ENCODE measurements around the gene SOX1. TPM values are rescaled to one million over a fixed set of nuclear protein-coding genes. Genes with fewer than 3 reads are reported as not detected.

SOX1 gene
- total RNA-seq, result not detected in 2 replicates

DNA sequence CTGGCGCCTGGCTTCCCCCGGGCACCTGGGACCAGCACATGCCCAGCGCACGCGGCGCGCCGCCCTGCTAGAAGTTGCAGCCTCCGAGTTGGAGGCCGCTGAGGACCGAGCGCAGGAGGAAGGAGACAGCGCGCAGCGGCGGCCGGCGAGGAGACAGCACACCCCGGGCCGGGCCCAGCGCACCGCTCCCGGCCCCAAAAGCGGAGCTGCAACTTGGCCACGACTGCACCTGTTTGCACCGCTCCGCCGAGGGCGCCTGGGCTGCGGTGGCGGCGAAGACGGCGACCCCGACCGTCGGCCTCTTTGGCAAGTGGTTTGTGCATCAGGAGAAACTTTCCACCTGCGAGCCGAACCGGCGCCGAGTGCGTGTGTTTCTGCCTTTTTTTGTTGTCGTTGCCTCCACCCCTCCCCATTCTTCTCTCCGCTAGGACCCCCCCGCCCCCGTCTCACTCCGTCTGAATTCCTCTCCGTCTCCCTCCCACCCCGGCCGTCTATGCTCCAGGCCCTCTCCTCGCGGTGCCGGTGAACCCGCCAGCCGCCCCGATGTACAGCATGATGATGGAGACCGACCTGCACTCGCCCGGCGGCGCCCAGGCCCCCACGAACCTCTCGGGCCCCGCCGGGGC, at the start of gene SOX1:
Gene SOX1, plus strand, starts transcription at position 34 of the 626 bp plus-strand sequence. Its CDS starts 510 bp downstream, at position 544.
- intact Hi-C loops (cut with micrococcal nuclease), result no loop called here

DNA sequence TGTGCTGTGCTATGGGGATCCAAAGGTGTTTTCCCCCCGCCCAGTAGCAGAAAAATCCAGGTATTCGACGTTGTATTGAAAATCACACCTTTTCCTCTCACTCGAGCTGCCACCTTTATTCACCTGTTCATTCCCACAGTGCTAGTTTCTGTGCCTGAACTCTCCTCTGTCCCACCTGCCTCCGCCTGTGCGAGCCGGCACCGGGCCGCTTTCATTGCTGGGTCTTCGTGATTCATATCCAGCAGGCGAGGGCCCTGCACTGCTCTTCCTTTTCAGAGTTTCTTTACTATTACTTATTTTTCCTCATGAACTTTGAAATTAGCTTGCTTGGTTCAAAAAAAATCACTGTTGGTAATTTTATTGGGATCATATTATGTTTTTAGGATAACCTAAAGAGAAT, 42.4 kb upstream of the SOX1 start:
- intact Hi-C loops (cut with micrococcal nuclease), result no loop called here

DNA sequence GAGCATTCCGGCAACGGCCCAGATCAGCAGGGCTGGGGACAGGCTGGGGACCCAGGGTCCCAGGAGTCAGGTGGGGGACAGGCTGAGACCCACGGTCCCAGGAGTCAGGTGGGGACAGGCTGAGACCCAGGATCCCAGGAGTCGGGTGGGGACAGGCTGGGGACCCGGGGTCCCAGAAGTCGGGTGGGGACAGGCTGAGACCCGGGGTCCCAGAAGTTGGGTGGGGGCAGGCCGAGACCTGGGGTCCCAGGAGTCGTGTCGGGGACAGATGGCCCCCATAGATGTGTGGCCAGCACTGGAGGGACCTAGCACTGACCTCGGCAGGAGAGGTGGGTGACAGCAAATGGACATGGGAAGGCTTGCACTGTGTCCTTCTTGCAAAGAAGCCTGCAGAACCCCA, 39.7 kb upstream of the SOX1 start:
- intact Hi-C loops (cut with micrococcal nuclease), result no loop called here

DNA sequence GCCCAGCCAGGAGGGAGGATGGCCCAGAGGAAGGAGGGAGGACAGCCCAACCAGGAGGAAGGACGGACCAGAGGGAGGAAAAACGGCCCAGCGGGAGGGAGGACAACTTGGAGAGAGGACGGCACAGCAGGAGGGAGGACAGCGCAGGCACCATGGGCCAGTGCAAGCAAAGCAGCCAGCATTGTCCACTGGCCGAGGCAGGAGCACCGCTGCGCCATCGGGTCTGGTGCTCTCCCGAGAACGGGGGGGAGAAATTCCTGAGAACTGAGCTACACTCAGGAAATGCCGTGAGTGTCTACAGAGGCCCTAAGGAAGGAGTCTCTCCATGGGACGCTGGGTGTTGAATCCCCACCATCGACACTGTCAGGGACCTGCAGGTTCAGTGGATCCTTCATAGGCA, 38.5 kb upstream of the SOX1 start:
- intact Hi-C loops (cut with micrococcal nuclease), result no loop called here

DNA sequence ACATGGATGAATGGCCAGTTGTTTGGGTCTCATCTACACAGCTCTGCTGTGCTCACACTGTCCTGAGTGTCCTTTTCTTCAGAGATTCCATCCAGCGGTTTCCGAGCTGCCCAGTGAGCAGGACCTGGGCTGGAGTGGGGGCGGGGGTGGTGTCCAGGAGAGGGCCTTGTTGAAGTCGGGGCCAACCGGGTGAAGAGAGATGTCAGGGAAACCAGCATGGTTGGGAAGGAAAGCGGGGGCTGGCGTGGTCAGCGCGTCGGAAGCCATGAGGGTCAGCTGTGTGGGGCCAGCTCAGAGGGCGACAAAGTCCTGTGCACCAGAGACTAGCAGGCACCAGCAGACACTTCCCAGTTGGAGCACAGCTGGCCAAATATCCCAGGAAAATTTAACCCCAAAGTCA, 37.8 kb upstream of the SOX1 start:
- intact Hi-C loops (cut with micrococcal nuclease), result no loop called here

DNA sequence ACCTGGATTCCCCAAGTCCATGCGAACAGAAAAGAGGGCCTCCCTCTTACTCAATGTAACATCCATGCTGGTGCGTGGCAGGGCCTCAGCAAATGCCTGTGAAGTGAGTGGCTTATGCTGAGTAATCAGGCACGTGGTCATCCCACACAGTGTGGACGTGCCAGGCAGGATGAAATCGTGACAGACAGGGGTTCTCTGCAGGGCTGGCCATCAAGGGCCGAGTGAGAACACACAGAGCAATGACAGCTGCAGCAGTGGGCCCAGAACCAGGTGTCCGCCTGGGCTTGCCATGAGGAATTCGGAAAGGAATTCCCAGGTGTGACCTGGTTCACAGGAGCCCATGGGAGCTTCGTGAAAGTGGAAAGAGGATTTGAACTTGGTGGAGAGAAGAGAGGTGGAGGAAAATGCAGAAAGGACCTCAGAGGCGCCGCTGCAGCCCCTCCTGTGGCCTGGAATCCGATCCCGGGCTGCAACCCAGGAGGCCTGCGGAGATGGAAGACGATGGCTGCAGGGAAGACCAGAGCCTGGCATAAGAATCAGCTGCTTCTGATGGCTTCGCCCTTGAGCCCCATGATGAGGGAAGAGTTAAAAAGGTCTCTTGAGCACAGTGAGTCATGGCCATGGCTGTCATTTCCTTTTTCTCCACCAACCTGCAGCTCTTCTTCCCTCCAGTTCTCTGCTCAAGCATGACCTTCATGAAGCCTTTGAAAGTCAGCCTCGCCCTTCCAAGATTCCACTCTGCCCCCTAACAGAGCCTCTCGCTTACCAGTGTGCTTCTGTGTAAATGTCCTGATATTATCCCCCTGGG, 34.6 kb upstream of the SOX1 start:
- intact Hi-C loops (cut with micrococcal nuclease), result no loop called here

DNA sequence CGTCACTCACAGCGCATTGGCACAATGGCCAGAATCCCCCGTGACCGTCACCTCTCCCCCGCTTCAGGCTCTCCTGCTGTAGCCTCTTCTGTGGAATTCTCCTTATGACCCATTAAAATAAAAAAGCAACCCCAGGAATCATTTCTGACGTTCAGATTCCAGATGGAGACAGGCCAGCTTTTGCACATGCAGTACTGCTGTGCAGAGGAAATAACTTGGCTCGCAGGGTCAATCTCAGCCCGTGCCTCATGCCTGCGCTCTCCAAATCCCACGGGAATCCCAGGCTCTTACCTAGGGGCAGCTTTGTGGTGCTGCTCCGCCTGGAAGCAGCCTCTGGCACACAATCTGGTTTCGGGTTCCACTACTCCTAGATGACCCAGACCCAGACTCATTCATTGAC, 32.7 kb upstream of the SOX1 start:
- intact Hi-C loops (cut with micrococcal nuclease), result no loop called here

DNA sequence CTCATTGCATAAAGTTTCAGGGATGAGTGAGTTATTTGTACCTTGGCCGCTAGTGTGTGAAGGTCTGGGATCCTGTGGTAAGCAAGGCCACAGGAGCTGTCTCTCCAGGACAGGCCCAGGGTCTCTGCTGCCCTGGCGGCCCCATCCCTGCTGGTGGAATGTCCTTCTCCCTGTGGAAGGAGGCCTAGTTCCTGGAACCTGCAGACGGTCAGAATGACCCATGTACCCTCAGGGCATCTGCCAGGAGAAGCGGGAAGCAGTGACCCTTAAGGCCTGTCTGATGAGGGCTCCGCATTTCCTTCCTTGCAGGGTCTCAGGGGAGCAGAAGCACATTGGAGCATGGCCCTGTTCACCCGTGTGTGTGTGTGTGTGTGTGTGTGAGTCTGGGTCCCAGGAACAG, 32.1 kb upstream of the SOX1 start:
- intact Hi-C loops (cut with micrococcal nuclease), result no loop called here

DNA sequence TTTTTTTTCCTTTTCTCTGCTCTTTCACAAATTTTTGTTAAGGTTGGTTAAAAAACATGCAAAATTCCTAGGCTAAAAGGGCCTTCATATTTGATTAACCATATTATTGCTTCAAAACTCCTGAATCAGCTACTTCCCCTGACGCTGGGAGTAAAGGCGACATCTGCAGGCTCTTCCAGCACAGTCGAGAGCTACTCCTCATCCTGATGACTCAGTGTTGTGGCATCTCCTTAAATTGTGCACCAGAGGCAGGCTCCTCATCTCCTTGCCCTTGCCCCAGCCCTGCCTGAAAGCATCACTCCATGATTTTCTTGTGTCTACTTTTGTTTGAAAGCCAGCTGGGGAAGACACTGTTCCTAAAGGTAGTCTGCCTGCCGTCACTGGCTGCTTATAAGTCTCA, 24.5 kb upstream of the SOX1 start:
- intact Hi-C loops (cut with micrococcal nuclease), result no loop called here

DNA sequence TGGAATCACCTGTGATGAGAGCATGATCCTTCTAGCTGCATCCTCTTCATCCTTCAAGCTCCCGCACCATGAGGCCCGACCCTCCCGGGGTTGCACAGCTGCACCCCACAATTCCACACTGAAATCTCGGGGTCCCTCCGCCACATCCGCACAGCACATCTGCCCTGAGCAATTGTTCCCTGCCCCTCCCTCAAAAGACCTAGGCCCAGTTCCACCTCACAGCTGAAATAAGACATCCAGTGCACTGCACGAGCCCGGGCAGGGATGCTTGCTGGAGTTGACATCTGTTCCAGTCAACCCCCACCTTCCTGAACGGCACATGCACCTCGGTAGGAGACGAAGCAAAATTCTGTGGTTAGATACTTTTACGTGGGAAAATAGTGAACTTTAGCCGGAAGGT, 14.7 kb upstream of the SOX1 start:
- intact Hi-C loops (cut with micrococcal nuclease), result no loop called here

DNA sequence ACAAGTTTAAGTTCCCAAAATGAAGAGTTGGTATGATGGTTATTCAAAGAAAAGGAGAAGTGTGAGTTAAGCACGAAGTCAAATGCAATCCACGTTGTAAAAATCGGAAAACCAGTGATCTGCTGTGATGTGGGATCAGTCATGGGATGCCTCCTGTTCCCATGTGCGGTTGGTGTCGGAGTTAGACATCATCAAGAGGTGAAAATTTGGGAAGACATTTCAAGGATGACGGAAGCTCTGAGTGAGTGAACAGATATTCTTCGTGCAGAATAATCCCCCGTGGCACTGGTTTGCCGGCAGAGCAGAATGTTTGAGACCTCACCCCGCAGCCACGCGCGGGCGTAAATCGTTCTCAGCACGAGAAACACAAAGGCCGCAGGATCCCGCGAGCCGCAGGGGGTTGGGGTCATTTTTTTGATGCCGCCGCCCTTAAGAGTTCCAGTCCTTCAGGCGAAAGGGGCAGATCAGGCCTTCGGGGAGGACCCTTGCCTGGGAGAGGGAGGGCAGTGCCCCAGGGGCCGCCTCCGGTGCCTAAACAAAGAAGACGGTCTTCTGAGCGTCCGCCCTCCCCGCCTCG, 13.7 kb upstream of the SOX1 start:
- intact Hi-C loops (cut with micrococcal nuclease), result no loop called here

DNA sequence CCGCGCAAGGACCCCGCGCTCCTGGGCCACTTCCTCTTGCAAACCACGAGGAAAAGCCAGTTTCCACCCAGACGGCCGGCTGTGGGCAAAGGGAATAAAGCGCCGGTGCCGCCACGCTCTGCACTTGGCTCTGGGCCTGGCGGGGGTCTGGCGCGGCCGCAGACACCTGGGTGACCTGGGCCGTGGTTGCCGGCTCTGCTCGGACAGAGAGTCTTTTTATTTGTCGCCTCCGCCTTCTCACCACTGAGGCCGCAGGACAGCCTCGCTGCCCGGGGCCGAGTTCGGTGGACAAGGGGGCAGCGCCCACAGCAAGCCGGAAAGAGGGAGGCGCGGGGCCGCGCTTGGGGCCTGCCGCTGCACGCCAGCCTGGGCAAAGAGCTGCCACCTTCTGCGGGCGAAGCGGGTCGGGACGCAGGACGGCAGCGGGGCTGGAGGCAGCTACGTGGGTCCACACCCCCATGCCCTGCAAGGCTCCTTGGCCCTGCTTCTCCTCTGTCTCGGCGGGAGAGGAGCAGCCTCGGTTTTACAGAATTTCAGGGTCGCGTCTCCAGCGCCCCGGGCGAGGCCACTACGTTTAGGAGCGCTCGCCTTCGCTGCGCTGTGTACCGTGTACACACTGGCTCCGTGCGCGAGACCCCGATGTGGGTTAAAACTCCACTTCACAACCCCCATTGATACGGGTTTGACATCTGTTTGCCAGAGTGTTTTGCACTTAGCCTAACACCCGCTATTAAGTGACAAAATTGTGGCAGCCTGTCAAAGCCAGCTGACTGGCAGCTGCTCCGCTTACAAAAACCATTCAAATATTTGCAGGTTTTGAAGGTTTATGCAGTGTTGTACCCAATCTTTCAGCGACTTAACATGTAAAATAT, 13.0 kb upstream of the SOX1 start:
- intact Hi-C loops (cut with micrococcal nuclease), result loop anchor here (2.0 kb wide), 1 partner anchor 17 kb away; no protein-coding TSS in a partner anchor

DNA sequence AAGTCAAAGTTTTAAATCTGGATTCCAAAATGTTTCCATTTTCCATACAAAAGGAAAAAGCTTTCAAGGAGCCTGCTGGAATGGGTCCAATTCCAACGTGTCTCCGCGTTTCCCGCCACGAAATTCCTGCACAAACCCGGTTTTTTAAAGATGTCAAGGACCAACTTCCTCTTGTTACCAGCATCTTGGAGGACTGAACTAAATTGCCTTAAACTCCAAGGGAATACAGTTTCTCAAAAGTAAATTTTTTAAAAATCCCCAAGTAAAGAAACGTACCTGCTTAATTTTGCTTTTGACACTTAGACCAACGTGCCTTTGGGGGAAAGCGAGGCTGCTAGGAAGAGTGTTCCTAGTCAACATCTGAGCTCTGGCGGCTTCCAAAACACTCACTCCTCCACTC, 12.3 kb upstream of the SOX1 start:
- intact Hi-C loops (cut with micrococcal nuclease), result loop anchor here (2.0 kb wide), 1 partner anchor 16 kb away; no protein-coding TSS in a partner anchor

DNA sequence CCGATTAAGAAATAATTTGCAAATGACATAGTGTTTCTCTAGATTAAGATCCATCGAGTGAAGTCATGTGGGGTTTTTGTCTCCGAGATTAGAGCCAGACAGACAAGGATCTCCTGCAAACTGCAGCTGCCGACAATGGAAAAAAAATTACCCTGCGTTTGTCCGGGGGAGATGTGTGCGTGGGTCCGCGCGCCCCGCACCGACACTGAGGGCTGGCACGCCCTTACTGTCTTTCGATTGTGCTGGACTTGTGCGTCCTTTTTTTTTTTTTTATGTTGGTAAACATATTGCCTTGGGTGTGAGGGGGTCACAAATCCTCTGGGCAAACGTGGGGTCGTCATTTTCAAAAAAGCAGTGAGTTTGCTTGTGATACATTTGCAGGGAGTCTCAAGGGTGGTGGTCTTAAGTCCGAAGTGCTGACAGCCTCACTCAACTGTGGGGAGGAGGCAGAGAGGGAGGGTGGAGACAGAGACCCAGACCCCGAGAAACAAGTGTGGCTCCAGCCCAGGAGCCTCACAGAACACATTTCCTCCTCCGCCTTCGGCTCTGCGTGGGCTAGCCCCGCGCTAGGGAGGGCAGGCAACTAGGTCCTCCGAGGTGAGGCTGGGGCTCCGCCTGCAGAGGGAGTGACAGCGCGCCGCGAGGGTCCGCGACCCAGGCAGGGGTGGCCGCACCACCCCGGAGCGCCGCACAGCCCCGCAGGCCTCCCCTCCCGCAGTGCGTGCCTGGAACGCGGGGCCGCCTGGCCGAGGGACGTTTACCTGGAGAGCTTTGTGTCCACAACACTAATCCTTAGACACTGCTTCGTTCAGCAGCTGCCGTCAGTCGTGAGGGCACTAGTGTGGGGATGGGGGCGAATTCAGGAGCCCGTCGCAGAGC, 11.7 kb upstream of the SOX1 start:
- intact Hi-C loops (cut with micrococcal nuclease), result loop anchor here (2.0 kb wide), 1 partner anchor 16 kb away; no protein-coding TSS in a partner anchor

DNA sequence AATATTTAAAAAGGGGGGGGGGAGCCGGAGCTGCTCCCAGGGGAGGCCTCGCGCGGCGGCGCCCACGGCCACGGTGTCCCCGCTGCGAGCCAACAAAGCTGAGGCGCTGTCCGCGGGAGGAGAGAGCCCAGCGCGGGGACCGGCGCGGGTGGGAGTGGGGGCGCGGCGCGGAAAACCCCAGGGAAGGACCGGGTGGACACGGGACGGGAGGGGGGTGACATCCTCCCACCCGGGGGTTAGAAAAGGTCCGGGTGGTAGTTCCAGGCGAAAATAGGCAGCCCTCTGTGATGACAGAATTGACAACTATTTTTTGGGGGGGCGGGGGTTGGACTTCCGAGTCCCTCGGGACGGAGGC, 11.1 kb upstream of the SOX1 start:
- intact Hi-C loops (cut with micrococcal nuclease), result loop anchor here (2.0 kb wide), 1 partner anchor 15 kb away; no protein-coding TSS in a partner anchor

DNA sequence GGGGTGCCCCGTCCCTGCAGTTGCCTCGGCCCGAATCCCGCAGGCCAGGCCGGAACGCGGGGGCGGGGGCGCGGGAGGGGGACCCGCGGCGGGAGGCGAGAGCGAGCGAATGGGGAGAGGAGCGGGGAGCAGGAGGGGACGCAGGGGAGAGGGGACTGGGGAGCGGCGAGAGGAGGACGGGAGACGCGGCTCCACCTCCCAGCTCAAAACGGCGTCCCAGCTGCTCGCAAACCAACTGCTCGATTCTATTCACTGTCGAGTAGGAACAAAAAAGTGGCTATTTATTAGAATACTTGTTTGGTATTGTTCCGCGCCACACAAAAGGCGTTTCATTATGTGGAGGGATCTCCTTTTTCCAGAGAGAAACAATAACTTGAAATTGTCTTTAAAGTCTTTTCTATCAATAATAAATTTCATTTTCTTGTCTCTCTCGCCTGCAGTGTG, 10.6 kb upstream of the SOX1 start:
- intact Hi-C loops (cut with micrococcal nuclease), result no loop called here

DNA sequence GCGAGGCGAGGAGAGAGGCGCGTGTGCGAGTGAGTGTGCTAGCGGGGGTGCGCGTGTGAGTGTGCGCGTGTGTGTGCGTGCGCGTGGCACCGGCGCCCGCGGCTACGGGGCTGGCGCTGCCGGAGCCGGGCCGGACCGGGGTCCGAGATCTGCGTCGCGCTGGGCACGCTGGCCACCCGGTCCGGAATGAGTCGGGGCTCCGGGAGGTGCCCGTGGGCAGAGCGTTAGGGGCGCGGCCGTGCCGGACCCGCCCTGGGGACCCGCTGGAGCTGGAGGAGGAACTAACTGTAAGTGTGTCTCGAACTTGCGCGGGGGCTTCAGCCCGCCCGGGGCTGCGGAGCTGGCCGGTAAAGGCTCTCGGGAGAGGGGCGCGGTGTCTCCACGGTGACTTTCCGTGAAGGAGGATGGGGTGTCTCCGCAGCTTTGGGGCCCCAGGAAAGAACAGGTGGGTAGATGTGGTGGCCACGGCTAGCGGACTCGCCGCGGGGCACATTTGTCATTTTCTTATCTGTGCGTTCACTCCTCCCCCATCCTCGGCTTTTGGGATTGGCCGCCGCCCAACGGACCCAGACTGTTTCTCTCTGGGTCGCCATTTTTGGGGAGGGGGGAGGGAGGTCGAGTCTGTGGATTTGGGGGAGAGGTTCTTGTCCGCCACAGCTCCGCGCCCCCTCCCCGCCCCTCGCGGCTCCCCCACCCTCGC, 10.1 kb upstream of the SOX1 start:
- intact Hi-C loops (cut with micrococcal nuclease), result no loop called here

DNA sequence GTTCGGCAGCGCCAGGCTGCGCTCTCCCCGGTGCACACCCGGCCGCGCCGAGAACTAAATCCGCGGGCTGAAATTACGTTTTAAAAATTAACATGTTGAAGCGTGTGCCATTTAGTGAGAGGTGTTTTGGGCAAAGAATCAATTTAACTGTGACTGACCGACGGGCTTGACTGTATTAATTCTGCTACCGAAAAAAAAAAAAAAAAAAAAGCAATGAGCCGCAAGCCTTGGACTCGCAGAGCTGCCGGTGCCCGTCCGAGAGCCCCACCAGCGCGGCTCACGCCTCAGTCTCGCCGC, 9.6 kb upstream of the SOX1 start:
- intact Hi-C loops (cut with micrococcal nuclease), result no loop called here

DNA sequence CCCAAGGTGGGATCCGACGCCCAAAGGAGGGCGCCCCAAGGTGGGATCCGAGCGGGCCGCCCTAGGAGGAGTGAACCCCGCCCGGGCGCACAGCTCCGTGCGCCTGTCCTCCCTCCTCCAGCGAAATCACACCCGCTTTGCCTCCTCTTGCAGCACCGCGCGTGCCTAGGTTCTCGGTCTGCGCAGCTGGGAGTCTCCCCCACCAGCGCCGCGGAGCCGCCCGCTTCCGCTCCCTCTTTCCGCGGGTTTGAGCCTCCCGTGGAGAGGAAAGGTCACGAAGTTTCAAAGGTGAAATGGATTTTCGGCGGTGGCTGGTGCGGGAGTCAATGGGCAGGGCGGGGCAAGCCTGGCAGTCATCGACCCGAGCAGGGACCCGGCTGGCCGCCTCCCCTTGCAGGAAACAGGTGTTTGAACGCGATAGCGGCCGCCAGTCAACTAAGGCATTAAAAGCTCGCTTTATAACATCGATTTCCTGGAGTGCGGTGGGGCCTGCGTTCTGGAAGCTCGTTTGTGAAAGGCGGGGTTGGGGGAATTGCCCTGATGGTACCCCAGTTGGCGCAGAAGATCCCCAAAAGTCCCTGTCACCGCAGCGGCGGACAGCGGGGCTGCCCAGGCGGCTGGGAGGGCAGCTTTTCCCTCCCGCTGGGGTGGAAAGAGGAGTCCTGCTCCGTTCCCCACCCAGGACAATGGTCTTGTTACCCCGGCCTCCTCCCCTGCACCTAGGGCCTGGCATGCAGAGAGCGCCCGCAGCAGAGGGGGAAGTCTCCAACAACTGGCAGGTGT, 9.0 kb upstream of the SOX1 start:
- intact Hi-C loops (cut with micrococcal nuclease), result no loop called here
